Activated B cell treated with CpG ODN at 0.5 μM for 24 hours (primary cell): ENCODE data around the gene FLOT1. TPM values are rescaled to one million over a fixed set of nuclear protein-coding genes. Genes with fewer than 3 reads are reported as not detected.

Source experiments
- ATAC-seq: fragments of 200-7000 bp; cut with Tn5 transposase; one replicate; pipeline ENCODE4 v1.10.0; 2021; ENCODE audit warnings: low read depth, mild to moderate bottlenecking, moderate library complexity
- CTCF ChIA-PET: fragments of 350-600 bp; sonication (Branson Sonifier 250); formaldehyde crosslinking; loops from one replicate; lab custom pipeline; 2021; ENCODE audit warnings: antibody characterized with exemption; lab: Charles Lee
- POLR2A ChIA-PET: fragments of 350-600 bp; sonication (Branson Sonifier 250); formaldehyde crosslinking; loops from one replicate; lab custom pipeline; 2021; ENCODE audit warnings: antibody characterized with exemption; lab: Charles Lee
- DNase-seq: peaks from one replicate; pipeline ENCODE4 v3.0.0; 2022
- H3K27ac Mint-ChIP-seq: one replicate; pipeline ENCODE4 v1.8.0; 2020; ENCODE audit warnings: mixed read lengths
- H3K27me3 Mint-ChIP-seq: one replicate; pipeline ENCODE4 v1.8.0; 2021; ENCODE audit warnings: mixed read lengths
- H3K36me3 Mint-ChIP-seq: one replicate; pipeline ENCODE4 v1.8.0; 2021; ENCODE audit warnings: low read depth, mixed read lengths
- H3K4me1 Mint-ChIP-seq: one replicate; pipeline ENCODE4 v1.8.0; 2021; ENCODE audit warnings: mixed read lengths
- H3K4me3 Mint-ChIP-seq: one replicate; pipeline ENCODE4 v1.8.0; 2020; ENCODE audit warnings: mild to moderate bottlenecking, mixed read lengths
- H3K9me3 Mint-ChIP-seq: one replicate; pipeline ENCODE4 v1.8.0; 2020; ENCODE audit warnings: mixed read lengths
- intact Hi-C: fragments of 100-400 bp; cut with micrococcal nuclease; formaldehyde crosslinking; loops from one replicate; pipeline ENCODE4 v1.15.1; 2024
- total RNA-seq: library from RNA; stranded (reverse); gene quantifications from 2 replicates; pipeline ENCODE4 v1.2.3, GENCODE V29; 2022
- TF ChIP-seq, protein P1 (sequence below): fragments of 200-600 bp; IDR thresholded peaks from one replicate; pipeline ENCODE4 v1.8.0; 2022; ENCODE audit warnings: antibody characterized with exemption, mild to moderate bottlenecking

FLOT1 gene
- total RNA-seq, 1 donor from 2014 or later: 52.0 TPM

DNA sequence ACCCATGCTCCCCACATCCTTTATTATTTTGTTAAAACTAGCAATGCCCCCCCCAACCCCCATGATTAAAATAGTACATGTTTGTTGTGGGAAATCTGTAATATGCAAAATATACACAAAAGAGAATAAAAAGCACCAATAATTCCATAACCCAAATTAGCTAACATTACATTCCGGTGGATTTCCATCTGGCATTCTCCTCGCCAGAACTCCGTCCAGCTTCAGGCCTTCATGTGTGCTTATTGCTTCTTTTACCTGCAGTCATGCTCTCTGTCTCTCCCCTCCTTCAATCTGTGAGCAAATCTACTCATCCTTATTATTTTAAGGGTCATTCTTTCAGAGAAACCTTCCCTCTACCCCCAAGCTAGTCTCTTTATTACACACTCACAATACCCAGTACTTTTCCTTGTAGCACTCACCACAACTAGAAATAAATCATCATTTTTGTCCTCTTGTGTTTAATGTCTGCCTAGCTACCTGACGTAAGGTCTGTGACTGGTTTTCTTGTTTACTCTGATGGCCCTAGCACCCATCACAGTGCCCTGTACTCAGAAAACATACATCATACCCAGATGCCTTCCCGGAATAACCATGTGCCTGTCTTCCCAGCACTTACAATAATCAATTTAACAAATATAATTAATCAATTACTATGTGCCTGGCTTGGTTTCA, 27.5 kb upstream of the FLOT1 start:
- DNase-seq (no peak), ATAC-seq (no peak)
- ChIA-PET POLR2A (no interaction called here), CTCF (interaction anchor here (0.6 to 1.0 kb wide), 2 partner anchors 60 to 414 kb away, joined by 3 read pairs; no protein-coding TSS in a partner anchor)
- H3K36me3 Mint-ChIP-seq: no peaks in the 10 kb centered on the region
- intact Hi-C loops: no loop called here
- H3K4me3 Mint-ChIP-seq: no peak overlapping the region
- peaks cover 13% of the 10 kb centered on the region for H3K4me1 Mint-ChIP-seq
- peaks cover 2% of the 10 kb centered on the region for H3K27me3 Mint-ChIP-seq
- H3K9me3 Mint-ChIP-seq: no peaks in the 10 kb centered on the region
- no peak overlapping the region for H3K27ac Mint-ChIP-seq
- TF ChIP-seq, protein P1, sequence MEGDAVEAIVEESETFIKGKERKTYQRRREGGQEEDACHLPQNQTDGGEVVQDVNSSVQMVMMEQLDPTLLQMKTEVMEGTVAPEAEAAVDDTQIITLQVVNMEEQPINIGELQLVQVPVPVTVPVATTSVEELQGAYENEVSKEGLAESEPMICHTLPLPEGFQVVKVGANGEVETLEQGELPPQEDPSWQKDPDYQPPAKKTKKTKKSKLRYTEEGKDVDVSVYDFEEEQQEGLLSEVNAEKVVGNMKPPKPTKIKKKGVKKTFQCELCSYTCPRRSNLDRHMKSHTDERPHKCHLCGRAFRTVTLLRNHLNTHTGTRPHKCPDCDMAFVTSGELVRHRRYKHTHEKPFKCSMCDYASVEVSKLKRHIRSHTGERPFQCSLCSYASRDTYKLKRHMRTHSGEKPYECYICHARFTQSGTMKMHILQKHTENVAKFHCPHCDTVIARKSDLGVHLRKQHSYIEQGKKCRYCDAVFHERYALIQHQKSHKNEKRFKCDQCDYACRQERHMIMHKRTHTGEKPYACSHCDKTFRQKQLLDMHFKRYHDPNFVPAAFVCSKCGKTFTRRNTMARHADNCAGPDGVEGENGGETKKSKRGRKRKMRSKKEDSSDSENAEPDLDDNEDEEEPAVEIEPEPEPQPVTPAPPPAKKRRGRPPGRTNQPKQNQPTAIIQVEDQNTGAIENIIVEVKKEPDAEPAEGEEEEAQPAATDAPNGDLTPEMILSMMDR: no peak

DNA sequence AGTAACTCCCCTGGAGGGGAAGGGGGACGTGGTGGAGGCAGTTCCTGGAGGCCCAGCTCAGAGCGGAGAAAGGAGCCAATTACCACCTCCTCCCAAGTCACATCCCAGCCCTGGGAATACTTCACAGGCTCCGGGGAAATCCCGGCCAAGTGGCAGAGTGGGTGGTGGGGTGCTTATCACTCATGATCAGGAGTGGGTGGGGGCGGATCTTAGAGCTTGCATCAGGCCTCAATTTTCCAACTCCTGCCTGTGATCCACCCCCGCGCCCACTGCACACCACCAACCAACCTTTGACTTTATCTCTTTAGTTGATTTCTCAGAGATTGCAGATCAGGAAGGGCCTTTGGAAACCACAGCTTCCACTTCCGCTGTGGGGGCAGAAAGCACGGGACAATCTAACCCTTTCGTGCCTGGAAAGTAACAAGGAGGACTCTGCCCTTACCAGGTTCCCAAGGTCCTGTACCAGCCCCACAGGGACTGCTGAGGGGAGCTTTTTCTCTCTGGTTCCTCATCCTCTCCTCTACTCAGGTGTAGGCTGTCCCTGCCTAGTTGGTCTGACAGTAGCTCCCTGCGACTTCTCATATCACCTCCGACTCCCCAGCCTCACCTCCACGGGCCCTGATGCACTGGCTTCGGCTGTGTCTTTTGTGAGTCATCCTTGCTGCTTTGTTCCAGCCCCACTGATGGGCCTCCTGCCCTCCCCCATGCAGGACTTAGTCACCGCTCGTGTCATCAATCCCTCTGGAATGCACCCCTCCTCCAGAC, 26.8 kb upstream of the FLOT1 start:
- TF ChIP-seq, protein P1: no peak
- H3K27ac Mint-ChIP-seq: no peak overlapping the region
- H3K9me3 Mint-ChIP-seq: peaks cover 2% of the 10 kb centered on the region
- no peak for DNase-seq
- H3K36me3 Mint-ChIP-seq: no peaks in the 10 kb centered on the region
- no peak for ATAC-seq
- peaks cover 7% of the 10 kb centered on the region for H3K27me3 Mint-ChIP-seq
- ChIA-PET POLR2A (no interaction called here), CTCF (interaction anchor here (0.6 to 1.0 kb wide), 2 partner anchors 61 to 413 kb away, joined by 3 read pairs; no protein-coding TSS in a partner anchor)
- peaks cover 13% of the 10 kb centered on the region for H3K4me1 Mint-ChIP-seq
- intact Hi-C loops: no loop called here
- H3K4me3 Mint-ChIP-seq: no peak overlapping the region

DNA sequence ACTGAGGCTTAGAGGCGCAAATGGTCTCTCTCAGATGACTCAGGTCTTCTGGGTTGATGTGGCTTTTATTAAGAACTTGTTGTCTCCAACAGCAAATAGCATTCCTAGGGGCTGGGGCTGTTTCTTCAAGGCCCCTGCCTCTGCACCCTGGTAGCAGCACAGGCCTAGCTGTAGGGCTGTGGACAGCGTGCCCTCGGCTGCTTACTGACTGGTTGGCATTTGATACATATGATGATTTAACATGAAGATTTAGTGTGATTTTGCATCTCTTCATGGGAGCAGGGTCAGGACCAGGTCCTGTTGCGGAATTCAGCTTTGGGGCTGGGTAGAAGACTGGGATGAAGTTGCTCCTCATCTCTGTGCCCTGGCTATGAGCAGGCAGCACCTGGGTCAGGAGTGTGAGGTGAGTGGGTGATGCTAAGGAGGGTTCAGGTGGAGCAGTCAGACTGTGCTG, 26.2 kb upstream of the FLOT1 start:
- Mint-ChIP-seq H3K27ac (no peak overlapping the region), H3K4me1 (peaks cover 13% of the 10 kb centered on the region), H3K4me3 (no peak overlapping the region), H3K36me3 (no peaks in the 10 kb centered on the region), H3K9me3 (peaks cover 2% of the 10 kb centered on the region), H3K27me3 (peaks cover 13% of the 10 kb centered on the region)
- ChIA-PET CTCF (no interaction called here), POLR2A (no interaction called here)
- ATAC-seq (no peak), DNase-seq (no peak)
- intact Hi-C loops: no loop called here
- TF ChIP-seq, protein P1: no peak

DNA sequence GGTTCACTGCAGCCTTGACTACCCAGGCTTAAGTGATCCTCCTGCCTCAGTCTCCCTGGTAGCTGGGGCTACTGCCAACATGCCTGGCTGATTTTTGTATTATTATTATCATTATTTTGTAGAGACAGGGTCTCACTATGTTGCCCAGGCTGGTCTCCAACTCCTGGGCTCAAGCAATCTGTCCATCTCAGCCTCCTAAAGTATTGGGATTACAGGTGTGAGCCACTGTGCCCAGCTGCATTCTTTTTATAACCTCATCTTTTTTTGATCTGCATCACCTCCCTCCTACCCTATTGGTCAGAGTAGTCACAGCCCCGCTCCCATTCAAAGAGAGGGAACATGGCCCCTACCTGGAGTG, 25.4 kb upstream of the FLOT1 start:
- POLR2A ChIA-PET: interaction anchor here (0.7 kb wide), 2 partner anchors 853 to 1143 kb away, joined by 3 to 4 read pairs; no protein-coding TSS in a partner anchor
- Mint-ChIP-seq H3K4me1 (peaks cover 13% of the 10 kb centered on the region), H3K36me3 (no peaks in the 10 kb centered on the region), H3K9me3 (peaks cover 2% of the 10 kb centered on the region), H3K27ac (no peak overlapping the region), H3K27me3 (peaks cover 15% of the 10 kb centered on the region), H3K4me3 (no peak overlapping the region)
- CTCF ChIA-PET: no interaction called here
- intact Hi-C loops: no loop called here
- DNase-seq (no peak), ATAC-seq (no peak)
- TF ChIP-seq, protein P1: no peak
